ENCODE measurements around the gene RAB15. TPM values are rescaled to one million over a fixed set of nuclear protein-coding genes. Genes with fewer than 3 reads are reported as not detected.

The RAB15 gene
- total RNA-seq, 6 donors from 2014 or later: 16.8 to 39.8 (median 22.8) TPM

- Histone ChIP-seq H3K27ac (no peak overlapping the region), H3K27me3 (no peaks in the 10 kb centered on the region), H3K4me3 (no peak overlapping the region), H3K4me1 (peaks cover 9 to 26% (median 18%) of the 10 kb centered on the region in 4 donors), H3K36me3 (no peaks in the 10 kb centered on the region), H3K9me3 (no peaks in the 10 kb centered on the region)
- WGBS, 2 donors: 96 to 97% methylated on average over 7 of the region's 7 CpGs
- TF ChIP-seq EP300 (IDR thresholded peaks at IDR 0.05) (no peak), CTCF (IDR thresholded peaks at IDR 0.05) (no peak), POLR2AphosphoS5 (IDR thresholded peaks at IDR 0.05) (no peak), POLR2A (IDR thresholded peaks at IDR 0.05) (no peak)
- DNase-seq (no peak), ATAC-seq (ENCODE audit: low FRiP score in 2 of 2) (no peak)
Measured at GRCh38 chr14:64968167-64968566, 4.0 kb downstream of the RAB15 start.

GRCh38 chr14:64966976-64967375 lies 5.2 kb downstream of the RAB15 start:
- DNase-seq (peak in 1 of 2 donors; percentile 82), ATAC-seq (ENCODE audit: low FRiP score in 2 of 2) (peak; percentile 8 to 83)
- H3K27ac ChIP-seq: peak overlapping the region in 1 of 4 donors; percentile 13
- no peaks in the 10 kb centered on the region for H3K36me3 ChIP-seq
- H3K4me3 ChIP-seq: no peak overlapping the region
- no peak for TF ChIP-seq EP300 (IDR thresholded peaks at IDR 0.05)
- TF ChIP-seq POLR2AphosphoS5 (IDR thresholded peaks at IDR 0.05): peak in 1 of 2 donors; percentile 10
- no peak for TF ChIP-seq CTCF (IDR thresholded peaks at IDR 0.05)
- TF ChIP-seq POLR2A (IDR thresholded peaks at IDR 0.05): no peak
- H3K9me3 ChIP-seq: no peaks in the 10 kb centered on the region
- WGBS, 2 donors: 36 to 100% methylated on average over 2 of the region's 2 CpGs
- no peaks in the 10 kb centered on the region for H3K27me3 ChIP-seq
- H3K4me1 ChIP-seq: peaks cover 9 to 19% (median 13%) of the 10 kb centered on the region in 4 donors

- WGBS, 2 donors: 92 to 93% methylated on average over 15 of the region's 15 CpGs
- peaks cover 0 to 10% (median 2%) of the 10 kb centered on the region in 4 donors for H3K4me1 ChIP-seq
- no peaks in the 10 kb centered on the region for H3K36me3 ChIP-seq
- no peak overlapping the region for H3K4me3 ChIP-seq
- TF ChIP-seq POLR2A (IDR thresholded peaks at IDR 0.05): no peak
- no peak for TF ChIP-seq EP300 (IDR thresholded peaks at IDR 0.05)
- TF ChIP-seq POLR2AphosphoS5 (IDR thresholded peaks at IDR 0.05): no peak
- TF ChIP-seq CTCF (IDR thresholded peaks at IDR 0.05): no peak
- H3K27me3 ChIP-seq: no peaks in the 10 kb centered on the region
- H3K9me3 ChIP-seq: no peaks in the 10 kb centered on the region
- no peak for DNase-seq
- no peak for ATAC-seq (ENCODE audit: low FRiP score in 2 of 2)
- no peak overlapping the region for H3K27ac ChIP-seq
Measured at GRCh38 chr14:64965356-64966000, 6.7 kb downstream of the RAB15 start.

- 35 to 43% methylated on average over 1 of the region's 1 CpG for WGBS, 2 donors
- peaks cover 0 to 10% (median 2%) of the 10 kb centered on the region in 4 donors for H3K4me1 ChIP-seq
- H3K4me3 ChIP-seq: no peak overlapping the region
- ATAC-seq (ENCODE audit: low FRiP score in 2 of 2) (no peak), DNase-seq (no peak)
- H3K27me3 ChIP-seq: no peaks in the 10 kb centered on the region
- H3K36me3 ChIP-seq: no peaks in the 10 kb centered on the region
- TF ChIP-seq CTCF (IDR thresholded peaks at IDR 0.05) (no peak), POLR2AphosphoS5 (IDR thresholded peaks at IDR 0.05) (no peak), POLR2A (IDR thresholded peaks at IDR 0.05) (no peak), EP300 (IDR thresholded peaks at IDR 0.05) (no peak)
- H3K9me3 ChIP-seq: no peaks in the 10 kb centered on the region
- no peak overlapping the region for H3K27ac ChIP-seq
Measured at GRCh38 chr14:64963611-64964010, 8.5 kb downstream of the RAB15 start.

- Histone ChIP-seq H3K9me3 (no peaks in the 10 kb centered on the region), H3K4me1 (peaks cover 0 to 5% (median 0%) of the 10 kb centered on the region in 4 donors), H3K4me3 (no peak overlapping the region), H3K27ac (no peak overlapping the region), H3K36me3 (no peaks in the 10 kb centered on the region), H3K27me3 (no peaks in the 10 kb centered on the region)
- ATAC-seq (ENCODE audit: low FRiP score in 2 of 2) (no peak), DNase-seq (peak in 1 of 2 donors; percentile 40)
- no peak for TF ChIP-seq POLR2A (IDR thresholded peaks at IDR 0.05)
- WGBS, 2 donors: 36 to 63% methylated on average over 1 to 5 of the region's 5 CpGs
Measured at GRCh38 chr14:64960762-64961276, 11.3 kb downstream of the RAB15 start.
